OCI-LY1 (cell line): ENCODE results near the gene TUBGCP5.

Source experiments
- H2AFZ ChIP-seq: fragments of 200-600 bp; sonication (generic), shearing (Covaris generic); 2 replicates; pipeline ENCODE4 v1.6.0; 2014; ENCODE audit warnings: antibody characterized with exemption, mild to moderate bottlenecking, low read length
- H3F3A ChIP-seq: fragments of 200-600 bp; sonication (generic), shearing (Covaris generic); 2 replicates; pipeline ENCODE4 v1.6.0; 2014; ENCODE audit warnings: mild to moderate bottlenecking, antibody characterized with exemption, low read length, moderate library complexity; ENCODE audit not compliant: insufficient read depth
- H3K27ac ChIP-seq: fragments of 200-600 bp; sonication (generic); 2 replicates; pipeline ENCODE4 v1.5.1; 2014; ENCODE audit warnings: low read length, mixed run types, mild to moderate bottlenecking, low read depth; ENCODE audit not compliant: poor library complexity, severe bottlenecking
- H3K27me3 ChIP-seq: fragments of 200-600 bp; sonication (generic); 2 replicates; pipeline ENCODE4 v1.6.0; 2014; ENCODE audit warnings: antibody characterized with exemption, mild to moderate bottlenecking, low read length, moderate library complexity; ENCODE audit not compliant: insufficient read depth
- H3K36me3 ChIP-seq: fragments of 200-600 bp; sonication (generic); 2 replicates; pipeline ENCODE4 v1.6.1; 2014; ENCODE audit warnings: mild to moderate bottlenecking, antibody characterized with exemption, low read length, moderate library complexity, mixed read lengths; ENCODE audit not compliant: insufficient read depth
- H3K4me1 ChIP-seq: fragments of 200-600 bp; sonication (generic); 2 replicates; pipeline ENCODE4 v1.5.1; 2014; ENCODE audit warnings: mild to moderate bottlenecking, low read length, moderate library complexity; ENCODE audit not compliant: insufficient read depth, severe bottlenecking
- H3K4me2 ChIP-seq: fragments of 200-600 bp; sonication (generic), shearing (Covaris generic); 2 replicates; pipeline ENCODE4 v1.6.1; 2014; ENCODE audit warnings: low read length
- H3K4me3 ChIP-seq: fragments of 200-600 bp; sonication (generic); 2 replicates; pipeline ENCODE4 v1.5.1; 2014; ENCODE audit warnings: low read length, low read depth, mild to moderate bottlenecking, mixed read lengths; ENCODE audit not compliant: poor library complexity, severe bottlenecking
- H3K79me2 ChIP-seq: fragments of 200-600 bp; shearing (Covaris generic); 2 replicates; pipeline ENCODE4 v1.6.1; 2016; ENCODE audit warnings: mixed run types, low read length, mixed read lengths; ENCODE audit not compliant: insufficient read depth
- H3K9ac ChIP-seq: fragments of 200-600 bp; sonication (generic), shearing (Covaris generic); 2 replicates; pipeline ENCODE4 v1.6.1; 2014; ENCODE audit warnings: mild to moderate bottlenecking, low read length, mixed read lengths
- H3K9me2 ChIP-seq: fragments of 200-600 bp; sonication (generic), shearing (Covaris generic); 2 replicates; pipeline ENCODE4 v1.6.1; 2014; ENCODE audit warnings: low read depth, mild to moderate bottlenecking, low read length, mixed read lengths
- H3K9me3 ChIP-seq: fragments of 200-600 bp; shearing (Covaris generic); 2 replicates; pipeline ENCODE4 v1.6.1; 2014; ENCODE audit warnings: low read length, mixed read lengths
- H4K20me1 ChIP-seq: fragments of 200-600 bp; sonication (generic), shearing (Covaris generic); 2 replicates; pipeline ENCODE4 v1.6.0; 2016; ENCODE audit warnings: mild to moderate bottlenecking, low read length; ENCODE audit not compliant: insufficient read depth
- CTCF ChIP-seq: fragments of 200-600 bp; sonication (generic), shearing (Covaris generic); IDR thresholded peaks from 2 replicates; pipeline ENCODE4 v1.5.1; 2017; ENCODE audit warnings: mild to moderate bottlenecking, antibody characterized with exemption, low read length, moderate library complexity, mixed read lengths
- EZH2 ChIP-seq: fragments of 200-600 bp; sonication (generic), shearing (Covaris generic); IDR thresholded peaks from 2 replicates; pipeline ENCODE4 v1.8.0; 2017; ENCODE audit warnings: borderline replicate concordance, mixed run types, mild to moderate bottlenecking, antibody characterized with exemption, low read length, moderate library complexity, mixed read lengths

TUBGCP5 gene

DNA sequence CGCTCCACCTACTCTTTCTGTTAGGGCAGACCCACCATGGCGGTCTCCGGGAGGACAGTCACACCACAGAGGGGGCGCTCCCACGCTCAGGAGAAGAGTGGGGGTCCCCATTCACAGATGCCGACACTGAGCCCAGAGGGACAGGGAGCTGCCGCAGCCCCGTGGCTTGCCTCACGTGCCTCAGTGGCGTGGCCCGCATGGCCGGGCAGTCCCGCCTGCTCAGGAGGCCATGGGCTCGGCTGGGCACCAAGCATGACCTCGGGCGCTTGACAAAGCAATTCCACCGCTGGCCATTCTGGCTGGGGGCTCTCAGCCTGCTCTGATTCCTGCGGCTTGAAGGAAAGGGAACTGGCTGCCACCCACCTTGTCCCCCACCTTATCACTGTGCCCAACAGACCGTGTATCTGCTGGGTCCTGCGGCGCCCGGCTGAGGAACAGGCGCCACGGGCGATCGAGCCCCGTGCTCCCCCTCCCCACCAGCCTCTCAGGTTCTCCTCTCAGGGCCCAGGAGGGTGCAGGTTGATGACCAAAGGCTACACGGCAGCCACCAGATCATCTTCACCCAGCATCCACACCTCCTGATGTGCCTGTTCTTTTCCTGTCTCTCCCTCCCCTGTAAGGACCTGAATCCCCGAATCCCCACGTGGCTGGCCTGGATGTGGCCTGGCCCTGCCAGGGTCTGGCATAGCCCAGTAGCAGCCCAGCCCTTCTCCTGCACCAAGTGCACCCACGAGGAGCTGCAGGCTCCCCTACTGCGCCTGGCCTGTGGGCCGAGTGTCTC lies 79.9 kb downstream of the TUBGCP5 start:
- no peak overlapping the region for H3K4me2 ChIP-seq
- H3K36me3 ChIP-seq = no peaks in the 10 kb centered on the region
- H2AFZ ChIP-seq = no peak overlapping the region
- no peaks in the 10 kb centered on the region for H3K79me2 ChIP-seq
- no peaks in the 10 kb centered on the region for H4K20me1 ChIP-seq
- H3K9me3 ChIP-seq = no peaks in the 10 kb centered on the region
- TF ChIP-seq CTCF = no peak
- peaks cover 4% of the 10 kb centered on the region; the same call in 1 of the 2 replicates for H3K27me3 ChIP-seq
- no peak overlapping the region for H3K4me3 ChIP-seq
- no peaks in the 10 kb centered on the region for H3K9me2 ChIP-seq
- no peak overlapping the region for H3K27ac ChIP-seq
- no peak overlapping the region for H3K9ac ChIP-seq
- no peaks in the 10 kb centered on the region for H3K4me1 ChIP-seq
- H3F3A ChIP-seq = no peaks in the 10 kb centered on the region

GRCh38 chr15:22958487-22959280 lies 80.7 kb downstream of the TUBGCP5 start:
- H4K20me1 ChIP-seq = no peaks in the 10 kb centered on the region
- H3K4me2 ChIP-seq = no peak overlapping the region
- no peaks in the 10 kb centered on the region for H3K79me2 ChIP-seq

DNA sequence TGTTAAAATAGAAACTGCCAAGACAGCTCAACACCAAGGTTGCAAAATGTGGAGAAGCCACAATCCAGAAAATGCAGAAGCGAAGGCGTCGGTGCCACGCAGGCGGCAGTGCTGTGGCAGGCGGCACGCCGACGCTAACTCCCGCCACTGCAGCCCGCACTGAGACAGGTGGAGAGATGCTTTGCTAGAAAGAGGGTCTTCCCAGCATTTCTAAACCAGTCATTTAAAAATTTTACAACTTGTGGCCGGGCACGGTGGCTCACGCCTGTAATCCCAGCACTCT lies 82.5 kb downstream of the TUBGCP5 start:
- Histone ChIP-seq H3K79me2 (no peaks in the 10 kb centered on the region), H3K27ac (no peak overlapping the region), H3F3A (no peaks in the 10 kb centered on the region), H3K9me2 (no peaks in the 10 kb centered on the region), H3K4me3 (no peak overlapping the region), H2AFZ (no peak overlapping the region), H3K27me3 (peaks cover 4% of the 10 kb centered on the region; the same call in 1 of the 2 replicates), H4K20me1 (no peaks in the 10 kb centered on the region), H3K36me3 (no peaks in the 10 kb centered on the region), H3K4me2 (no peak overlapping the region), H3K9ac (no peak overlapping the region), H3K4me1 (no peaks in the 10 kb centered on the region), H3K9me3 (no peaks in the 10 kb centered on the region)
- TF ChIP-seq EZH2 (no peak), CTCF (no peak)

More at GRCh38 chr15:22958487-22959280, 80.7 kb downstream of the TUBGCP5 start:
- H3K9me3 ChIP-seq = no peaks in the 10 kb centered on the region
- H2AFZ ChIP-seq = no peak overlapping the region
- H3K27ac ChIP-seq = no peak overlapping the region
- H3K4me1 ChIP-seq = no peaks in the 10 kb centered on the region
- H3F3A ChIP-seq = no peaks in the 10 kb centered on the region
- H3K4me3 ChIP-seq = no peak overlapping the region
- H3K27me3 ChIP-seq = peaks cover 4% of the 10 kb centered on the region; the same call in 1 of the 2 replicates
- TF ChIP-seq EZH2 (no peak), CTCF (no peak)
- H3K36me3 ChIP-seq = no peaks in the 10 kb centered on the region
- no peak overlapping the region for H3K9ac ChIP-seq
- no peaks in the 10 kb centered on the region for H3K9me2 ChIP-seq
